ENCODE data around the gene ASTN2.

DNA sequence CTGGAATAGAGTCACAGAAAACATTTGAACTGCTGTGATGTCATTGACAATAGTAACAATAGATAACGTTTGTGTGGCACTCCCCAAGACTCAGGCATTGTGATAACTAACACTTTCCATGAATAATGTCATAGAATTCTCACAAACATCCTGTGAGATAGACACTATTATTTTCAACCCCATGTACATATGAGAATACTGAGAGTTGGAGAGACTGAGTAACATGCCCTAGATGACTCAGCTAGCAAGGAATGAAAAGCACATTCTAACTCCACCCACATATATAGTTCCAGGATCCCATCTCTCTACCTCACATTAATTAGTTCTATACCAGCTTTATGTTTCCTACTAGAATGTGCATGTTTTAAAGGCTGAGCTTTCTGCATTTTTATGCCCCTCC is 71.4 kb downstream of the ASTN2 start:
- TF ChIP-seq, protein P1, sequence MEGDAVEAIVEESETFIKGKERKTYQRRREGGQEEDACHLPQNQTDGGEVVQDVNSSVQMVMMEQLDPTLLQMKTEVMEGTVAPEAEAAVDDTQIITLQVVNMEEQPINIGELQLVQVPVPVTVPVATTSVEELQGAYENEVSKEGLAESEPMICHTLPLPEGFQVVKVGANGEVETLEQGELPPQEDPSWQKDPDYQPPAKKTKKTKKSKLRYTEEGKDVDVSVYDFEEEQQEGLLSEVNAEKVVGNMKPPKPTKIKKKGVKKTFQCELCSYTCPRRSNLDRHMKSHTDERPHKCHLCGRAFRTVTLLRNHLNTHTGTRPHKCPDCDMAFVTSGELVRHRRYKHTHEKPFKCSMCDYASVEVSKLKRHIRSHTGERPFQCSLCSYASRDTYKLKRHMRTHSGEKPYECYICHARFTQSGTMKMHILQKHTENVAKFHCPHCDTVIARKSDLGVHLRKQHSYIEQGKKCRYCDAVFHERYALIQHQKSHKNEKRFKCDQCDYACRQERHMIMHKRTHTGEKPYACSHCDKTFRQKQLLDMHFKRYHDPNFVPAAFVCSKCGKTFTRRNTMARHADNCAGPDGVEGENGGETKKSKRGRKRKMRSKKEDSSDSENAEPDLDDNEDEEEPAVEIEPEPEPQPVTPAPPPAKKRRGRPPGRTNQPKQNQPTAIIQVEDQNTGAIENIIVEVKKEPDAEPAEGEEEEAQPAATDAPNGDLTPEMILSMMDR (IDR thresholded peaks at IDR 0.05; ENCODE audit: poor library complexity, severe bottlenecking) = no peak
- TF ChIP-seq TAF1 (IDR thresholded peaks at IDR 0.05; ENCODE audit: low read depth) (no peak), POLR2AphosphoS5 (IDR thresholded peaks at IDR 0.05) (no peak), MXI1 (conservative IDR thresholded peaks at IDR 0.05; ENCODE audit: poor library complexity, severe bottlenecking) (no peak), EP300 (conservative IDR thresholded peaks at IDR 0.05; ENCODE audit: poor library complexity, severe bottlenecking) (no peak), EZH2 (IDR thresholded peaks at IDR 0.05; ENCODE audit: borderline replicate concordance, insufficient read depth, low read length, poor library complexity, severe bottlenecking) (no peak), SMC3 (conservative IDR thresholded peaks at IDR 0.05; ENCODE audit: poor library complexity) (no peak), RAD21 (conservative IDR thresholded peaks at IDR 0.05) (no peak)
- TF ChIP-seq, protein P2, sequence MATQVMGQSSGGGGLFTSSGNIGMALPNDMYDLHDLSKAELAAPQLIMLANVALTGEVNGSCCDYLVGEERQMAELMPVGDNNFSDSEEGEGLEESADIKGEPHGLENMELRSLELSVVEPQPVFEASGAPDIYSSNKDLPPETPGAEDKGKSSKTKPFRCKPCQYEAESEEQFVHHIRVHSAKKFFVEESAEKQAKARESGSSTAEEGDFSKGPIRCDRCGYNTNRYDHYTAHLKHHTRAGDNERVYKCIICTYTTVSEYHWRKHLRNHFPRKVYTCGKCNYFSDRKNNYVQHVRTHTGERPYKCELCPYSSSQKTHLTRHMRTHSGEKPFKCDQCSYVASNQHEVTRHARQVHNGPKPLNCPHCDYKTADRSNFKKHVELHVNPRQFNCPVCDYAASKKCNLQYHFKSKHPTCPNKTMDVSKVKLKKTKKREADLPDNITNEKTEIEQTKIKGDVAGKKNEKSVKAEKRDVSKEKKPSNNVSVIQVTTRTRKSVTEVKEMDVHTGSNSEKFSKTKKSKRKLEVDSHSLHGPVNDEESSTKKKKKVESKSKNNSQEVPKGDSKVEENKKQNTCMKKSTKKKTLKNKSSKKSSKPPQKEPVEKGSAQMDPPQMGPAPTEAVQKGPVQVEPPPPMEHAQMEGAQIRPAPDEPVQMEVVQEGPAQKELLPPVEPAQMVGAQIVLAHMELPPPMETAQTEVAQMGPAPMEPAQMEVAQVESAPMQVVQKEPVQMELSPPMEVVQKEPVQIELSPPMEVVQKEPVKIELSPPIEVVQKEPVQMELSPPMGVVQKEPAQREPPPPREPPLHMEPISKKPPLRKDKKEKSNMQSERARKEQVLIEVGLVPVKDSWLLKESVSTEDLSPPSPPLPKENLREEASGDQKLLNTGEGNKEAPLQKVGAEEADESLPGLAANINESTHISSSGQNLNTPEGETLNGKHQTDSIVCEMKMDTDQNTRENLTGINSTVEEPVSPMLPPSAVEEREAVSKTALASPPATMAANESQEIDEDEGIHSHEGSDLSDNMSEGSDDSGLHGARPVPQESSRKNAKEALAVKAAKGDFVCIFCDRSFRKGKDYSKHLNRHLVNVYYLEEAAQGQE (IDR thresholded peaks at IDR 0.05; ENCODE audit: borderline replicate concordance) = no peak
